ENCODE results near the gene HHIPL2.

GRCh38 chr1:222530852-222531251 is 17.1 kb downstream of the HHIPL2 start:
- TF ChIP-seq EZH2phosphoT487 (IDR thresholded peaks at IDR 0.05) = no peak
- no peak for TF ChIP-seq CTCF (IDR thresholded peaks at IDR 0.05)
- no peak for TF ChIP-seq EZH2 (IDR thresholded peaks at IDR 0.05)

All from neural progenitor cell (in vitro differentiated cells).